IMR-90 (cell line): ENCODE results near the gene PLEK. TPM values are rescaled to one million over a fixed set of nuclear protein-coding genes. Genes with fewer than 3 reads are reported as not detected.

Source experiments
- ATAC-seq: fragments of 200-7000 bp; cut with Tn5 transposase; 2 replicates; pipeline ENCODE4 v1.9.1; 2020; ENCODE audit warnings: low read depth, mild to moderate bottlenecking, moderate library complexity
- BruUV-seq: library from RNA; stranded (reverse); fragments of 400-500 nt; replicated peaks from 2 replicates; lab custom pipeline; 2021; lab: Mats Ljungman, UMichigan
- CTCF ChIA-PET: fragments of 300-600 bp; formaldehyde crosslinking; extraction: SDS; loops from one replicate; lab custom pipeline; 2021; ENCODE audit warnings: antibody characterized with exemption; lab: Yijun Ruan, JAX
- POLR2A ChIA-PET: fragments of 300-600 bp; sonication (Branson Sonifier 250); formaldehyde crosslinking; loops from one replicate; lab custom pipeline; 2022; ENCODE audit warnings: antibody characterized with exemption; ENCODE audit not compliant: unreplicated experiment; lab: Charles Lee
- DNase-seq: peaks from one replicate; pipeline ENCODE4 v3.0.0; 2013
- H2AFZ ChIP-seq: replicated peaks from 2 replicates; pipeline ENCODE3; 2013; ENCODE audit warnings: low read length, mild to moderate bottlenecking; ENCODE audit not compliant: poor library complexity
- H2AK5ac ChIP-seq: 2 replicates; pipeline ENCODE4 v1.6.1; 2013; ENCODE audit warnings: low read depth, low read length, inconsistent platforms
- H2AK9ac ChIP-seq: replicated peaks from 2 replicates; pipeline ENCODE3; 2013; ENCODE audit warnings: mild to moderate bottlenecking, low read depth, low read length, moderate library complexity; ENCODE audit not compliant: poor library complexity
- H2BK120ac ChIP-seq: 2 replicates; pipeline ENCODE4 v1.6.1; 2013; ENCODE audit warnings: low read depth, low read length, inconsistent platforms
- H2BK15ac ChIP-seq: 3 replicates; pipeline ENCODE4 v1.6.1; 2013; ENCODE audit warnings: low read depth, low read length, inconsistent platforms
- H2BK20ac ChIP-seq: 2 replicates; pipeline ENCODE4 v1.6.1; 2013; ENCODE audit warnings: low read depth, mild to moderate bottlenecking, inconsistent platforms, low read length, moderate library complexity
- H2BK5ac ChIP-seq: 2 replicates; pipeline ENCODE4 v1.6.1; 2013; ENCODE audit warnings: mild to moderate bottlenecking, low read depth, low read length, inconsistent platforms; ENCODE audit not compliant: poor library complexity, severe bottlenecking
- H3K14ac ChIP-seq: replicated peaks from 2 replicates; pipeline ENCODE4 v1.6.1; 2013; ENCODE audit warnings: low read depth, low read length, inconsistent platforms
- H3K18ac ChIP-seq: 2 replicates; pipeline ENCODE4 v1.6.1; 2013; ENCODE audit warnings: low read depth, low read length, control low read depth
- H3K23ac ChIP-seq: 2 replicates; pipeline ENCODE4 v1.6.1; 2013; ENCODE audit warnings: low read depth, low read length, inconsistent platforms
- H3K27ac ChIP-seq: 2 replicates; pipeline ENCODE4 v1.5.1; 2013; ENCODE audit warnings: mild to moderate bottlenecking, control low read depth, low read length; ENCODE audit not compliant: insufficient read depth
- H3K27me3 ChIP-seq: 2 replicates; pipeline ENCODE4 v1.6.1; 2013; ENCODE audit warnings: low read length; ENCODE audit not compliant: control insufficient read depth, insufficient read depth
- H3K36me3 ChIP-seq: 2 replicates; pipeline ENCODE4 v1.6.1; 2013; ENCODE audit warnings: low read length, mixed read lengths; ENCODE audit not compliant: control insufficient read depth, insufficient read depth
- H3K4ac ChIP-seq: 2 replicates; pipeline ENCODE4 v1.6.1; 2013; ENCODE audit warnings: low read depth, low read length, inconsistent platforms
- H3K4me1 ChIP-seq: 2 replicates; pipeline ENCODE4 v1.6.1; 2013; ENCODE audit warnings: low read length, mixed read lengths; ENCODE audit not compliant: control insufficient read depth, insufficient read depth
- H3K4me2 ChIP-seq: 2 replicates; pipeline ENCODE4 v1.6.1; 2013; ENCODE audit warnings: low read depth, mild to moderate bottlenecking, control low read depth, low read length, moderate library complexity
- H3K4me3 ChIP-seq: 2 replicates; pipeline ENCODE4 v1.5.1; 2013; ENCODE audit warnings: low read depth, mild to moderate bottlenecking, control low read depth, low read length, moderate library complexity; ENCODE audit not compliant: insufficient read depth
- H3K56ac ChIP-seq: 2 replicates; pipeline ENCODE4 v1.6.1; 2013; ENCODE audit warnings: low read length, inconsistent platforms; ENCODE audit not compliant: insufficient read depth; ENCODE audit errors: extremely low read depth
- H3K79me1 ChIP-seq, 2 experiments: 2 replicates each; pipeline ENCODE4 v1.6.1; 2013; ENCODE audit warnings: low read length in 2 of 2, inconsistent platforms in 1 of 2, low read depth in 1 of 2
- H3K9ac ChIP-seq: 2 replicates; pipeline ENCODE4 v1.6.1; 2013; ENCODE audit warnings: low read depth, low read length, control low read depth
- H3K9me1 ChIP-seq: 2 replicates; pipeline ENCODE4 v1.6.1; 2013; ENCODE audit warnings: low read length, inconsistent platforms; ENCODE audit not compliant: insufficient read depth
- H3K9me3 ChIP-seq: 2 replicates; pipeline ENCODE4 v1.6.1; 2013; ENCODE audit warnings: low read length; ENCODE audit not compliant: control insufficient read depth, insufficient read depth
- H4K20me1 ChIP-seq: 2 replicates; pipeline ENCODE4 v1.6.1; 2013; ENCODE audit warnings: low read length, inconsistent platforms; ENCODE audit not compliant: insufficient read depth
- H4K5ac ChIP-seq: 2 replicates; pipeline ENCODE4 v1.6.1; 2013; ENCODE audit warnings: mild to moderate bottlenecking, low read depth, low read length, control low read depth
- H4K8ac ChIP-seq, 2 experiments: 2 replicates each; pipeline ENCODE4 v1.6.1; 2013; ENCODE audit warnings: low read depth in 2 of 2, low read length in 2 of 2, control low read depth in 1 of 2, inconsistent platforms in 1 of 2
- H4K91ac ChIP-seq: 2 replicates; pipeline ENCODE4 v1.6.1; 2013; ENCODE audit warnings: low read depth, low read length, inconsistent platforms; ENCODE audit not compliant: insufficient read depth
- CTCF ChIP-seq: conservative IDR thresholded peaks from 2 replicates; pipeline ENCODE4 v1.5.1; 2012; ENCODE audit warnings: mild to moderate bottlenecking, low read depth, low read length, improper control_type of control experiment
- MXI1 ChIP-seq: IDR thresholded peaks from 2 replicates; pipeline ENCODE4 v1.6.1; 2012; ENCODE audit warnings: low read depth, mild to moderate bottlenecking, low read length, moderate library complexity, borderline replicate concordance
- dilution Hi-C: fragments of 300-500 bp; cut with HindIII; formaldehyde crosslinking; loops from one replicate; pipeline ENCODE4 v1.14.3; 2018; ENCODE audit warnings: low sequenced_read_pairs; ENCODE audit not compliant: unreplicated experiment
- in situ Hi-C: fragments of 300-500 bp; cut with MboI; formaldehyde crosslinking; loops from 3 replicates; pipeline ENCODE4 v1.14.3; 2019; ENCODE audit warnings: low sequenced_read_pairs, inconsistent platforms, mixed read lengths
- intact Hi-C: fragments of 100-400 bp; cut with micrococcal nuclease; formaldehyde crosslinking; loops from 2 replicates; pipeline ENCODE4 v1.10.0; 2022
- polyA plus RNA-seq, 3 experiments: library from polyadenylated mRNA; depleted of rRNA; stranded (reverse); fragments of >200 nt; gene quantifications; 2 replicates each; pipeline ENCODE4 v1.2.3, GENCODE V29; 2012; ENCODE audit warnings: low replicate concordance in 1 of 3
- total RNA-seq: library from RNA; depleted of rRNA; stranded (reverse); fragments of >200 nt; gene quantifications from 2 replicates; pipeline ENCODE4 v1.2.3, GENCODE V29; 2012

The PLEK gene
- total and polyA plus RNA-seq, 2 of the 4 experiments (the other 2 are of a cell fraction), result under 0.01 TPM; not detected in 1

DNA sequence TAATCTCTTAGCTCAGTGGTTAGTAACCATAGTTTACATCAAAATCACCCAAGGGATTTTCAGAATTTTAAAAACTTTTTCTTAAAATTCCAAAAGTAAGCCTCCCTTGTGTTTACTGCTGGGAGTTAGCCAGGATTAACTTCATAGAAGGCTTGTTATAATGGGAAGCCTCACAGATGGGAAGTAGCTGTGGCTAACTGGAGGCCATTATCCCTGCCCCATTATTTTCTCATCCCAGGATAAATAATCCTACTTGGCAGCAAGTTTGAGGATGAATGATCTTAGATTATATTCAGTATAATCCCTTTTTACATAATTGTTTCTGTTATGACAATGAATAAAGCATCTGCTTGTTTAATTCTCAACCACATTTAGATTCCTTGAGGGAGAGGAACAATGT lies 25.5 kb downstream of the PLEK start:
- no TSS peak for BruUV-seq
- H2BK20ac ChIP-seq, result no peak overlapping the region
- H3K18ac ChIP-seq, result no peak overlapping the region
- H3K23ac ChIP-seq, result no peak overlapping the region
- DNase-seq (no peak), ATAC-seq (no peak)
- H4K20me1 ChIP-seq, result no peaks in the 10 kb centered on the region; the same call in 1 of the 2 replicates
- 0 out of 2 replicates have a peak, but pooled peaks cover 3% of the 10 kb centered on the region for H3K9me3 ChIP-seq
- H2AK5ac ChIP-seq, result no peak overlapping the region
- H3K56ac ChIP-seq, result no peak overlapping the region
- intact Hi-C loops, result no loop called here
- no peak overlapping the region for H3K4me3 ChIP-seq
- in situ Hi-C loops, result no loop called here
- no peak overlapping the region for H3K4me2 ChIP-seq
- H2BK15ac ChIP-seq, result no peak overlapping the region
- H3K14ac ChIP-seq, result no peak overlapping the region
- TF ChIP-seq CTCF, result no peak
- no peak for TF ChIP-seq MXI1
- H3K36me3 ChIP-seq, result no peaks in the 10 kb centered on the region
- dilution Hi-C loops, result no loop called here
- H4K5ac ChIP-seq, result no peak overlapping the region
- H4K8ac ChIP-seq, result no peak overlapping the region
- no peaks in the 10 kb centered on the region for H3K79me1 ChIP-seq
- H3K9ac ChIP-seq, result no peak overlapping the region
- no peaks in the 10 kb centered on the region for H3K9me1 ChIP-seq
- ChIA-PET CTCF (interaction anchor here (0.8 kb wide), 1 partner anchor 33 kb away, joined by 3 read pairs; no protein-coding TSS in a partner anchor), POLR2A (no interaction called here)
- H3K27me3 ChIP-seq, result peaks cover 53% of the 10 kb centered on the region
- H2AFZ ChIP-seq, result no peak overlapping the region
- H2BK5ac ChIP-seq, result no peak overlapping the region
- no peak overlapping the region for H2BK120ac ChIP-seq
- no peak overlapping the region for H4K91ac ChIP-seq
- H3K4ac ChIP-seq, result no peak overlapping the region
- H2AK9ac ChIP-seq, result no peak overlapping the region
- H3K27ac ChIP-seq, result no peak overlapping the region
- no peaks in the 10 kb centered on the region for H3K4me1 ChIP-seq
